Stimulated activated CD8-positive, alpha-beta memory T cell treated with anti-CD3 and anti-CD28 coated beads, Interleukin-15, amount 100 ng/mL, for 48 hours (primary cell): ENCODE results near the gene EPN1.

ENCODE experiments used
- DNase-seq, 2 donors: peaks; one replicate each; pipeline ENCODE4 v3.0.0-alpha.2; 2020; ENCODE audit warnings: low read depth in 2 of 2

The EPN1 gene

GRCh38 chr19:55679343-55680257, 4.6 kb downstream of the EPN1 start:
- no peak for DNase-seq

GRCh38 chr19:55680339-55681130, 5.5 kb downstream of the EPN1 start:
- DNase-seq, result no peak

GRCh38 chr19:55681131-55682092, 6.4 kb downstream of the EPN1 start:
- DNase-seq, result no peak

DNA sequence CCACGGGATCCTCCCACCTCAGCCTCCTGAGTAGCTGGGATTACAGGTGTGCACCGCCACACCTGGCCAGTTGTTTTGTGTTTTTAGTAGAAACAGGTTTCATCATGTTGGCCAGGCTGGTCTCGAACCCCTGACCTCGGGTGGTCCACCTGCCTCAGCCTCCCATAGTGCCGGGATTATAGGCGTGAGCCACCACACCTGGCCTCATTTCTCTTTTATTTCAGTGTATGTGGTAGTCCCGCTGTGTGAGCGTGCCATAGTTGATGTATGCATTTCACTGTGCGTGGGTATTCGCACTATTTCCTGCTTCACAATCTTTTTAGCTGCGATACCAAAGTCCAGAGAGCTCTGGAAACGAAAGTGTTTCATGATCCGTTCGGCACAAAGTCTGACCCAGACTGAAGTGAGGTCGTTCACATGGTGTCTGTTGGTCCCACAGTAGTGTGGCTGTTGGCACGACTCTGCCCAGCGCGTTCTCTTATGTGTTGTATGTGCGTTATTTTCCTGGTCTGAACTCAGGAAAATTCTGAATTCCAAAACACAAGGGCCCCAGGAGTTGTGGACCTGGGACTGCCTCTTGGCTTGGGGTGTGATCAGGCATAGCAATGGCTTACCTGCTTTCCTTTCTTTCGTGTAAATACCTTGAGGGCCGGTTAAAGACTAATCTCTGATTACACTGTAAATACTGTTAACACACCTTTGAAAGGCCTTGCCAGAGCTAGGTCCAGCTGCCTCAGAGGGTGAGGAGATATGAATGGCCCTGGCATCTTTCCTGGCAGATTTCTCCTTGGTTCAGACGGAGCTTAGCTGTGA, 8.6 kb downstream of the EPN1 start:
- DNase-seq, result no peak

DNA sequence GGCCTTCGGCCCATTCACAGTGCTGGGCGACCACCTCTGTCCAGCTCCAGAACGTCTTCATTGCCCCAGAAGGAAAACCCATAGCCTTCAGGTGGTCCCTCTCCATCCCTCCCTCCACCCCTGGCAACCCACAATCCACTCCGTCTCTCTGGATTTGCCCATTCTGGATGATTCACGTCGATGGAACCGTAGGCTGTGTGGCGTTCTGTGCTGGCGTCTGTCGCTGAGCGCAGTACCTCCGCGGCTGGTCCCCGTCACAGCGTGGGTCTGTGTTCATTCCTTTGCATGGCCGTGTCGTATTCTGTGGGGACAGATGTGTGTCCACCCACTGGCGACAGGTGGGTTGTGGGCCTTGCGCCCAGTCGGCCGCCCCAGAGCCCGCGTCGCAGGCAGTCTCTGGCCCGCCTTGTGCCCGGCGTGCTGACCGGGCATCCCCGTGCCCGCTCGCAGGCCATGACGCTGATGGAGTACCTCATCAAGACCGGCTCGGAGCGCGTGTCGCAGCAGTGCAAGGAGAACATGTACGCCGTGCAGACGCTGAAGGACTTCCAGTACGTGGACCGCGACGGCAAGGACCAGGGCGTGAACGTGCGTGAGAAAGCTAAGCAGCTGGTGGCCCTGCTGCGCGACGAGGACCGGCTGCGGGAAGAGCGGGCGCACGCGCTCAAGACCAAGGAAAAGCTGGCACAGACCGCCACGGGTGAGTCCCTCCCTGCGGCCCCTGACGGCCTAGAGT, 10.1 kb downstream of the EPN1 start:
- DNase-seq, result no peak

GRCh38 chr19:55685776-55686175, 10.8 kb downstream of the EPN1 start:
- no peak for DNase-seq

DNA sequence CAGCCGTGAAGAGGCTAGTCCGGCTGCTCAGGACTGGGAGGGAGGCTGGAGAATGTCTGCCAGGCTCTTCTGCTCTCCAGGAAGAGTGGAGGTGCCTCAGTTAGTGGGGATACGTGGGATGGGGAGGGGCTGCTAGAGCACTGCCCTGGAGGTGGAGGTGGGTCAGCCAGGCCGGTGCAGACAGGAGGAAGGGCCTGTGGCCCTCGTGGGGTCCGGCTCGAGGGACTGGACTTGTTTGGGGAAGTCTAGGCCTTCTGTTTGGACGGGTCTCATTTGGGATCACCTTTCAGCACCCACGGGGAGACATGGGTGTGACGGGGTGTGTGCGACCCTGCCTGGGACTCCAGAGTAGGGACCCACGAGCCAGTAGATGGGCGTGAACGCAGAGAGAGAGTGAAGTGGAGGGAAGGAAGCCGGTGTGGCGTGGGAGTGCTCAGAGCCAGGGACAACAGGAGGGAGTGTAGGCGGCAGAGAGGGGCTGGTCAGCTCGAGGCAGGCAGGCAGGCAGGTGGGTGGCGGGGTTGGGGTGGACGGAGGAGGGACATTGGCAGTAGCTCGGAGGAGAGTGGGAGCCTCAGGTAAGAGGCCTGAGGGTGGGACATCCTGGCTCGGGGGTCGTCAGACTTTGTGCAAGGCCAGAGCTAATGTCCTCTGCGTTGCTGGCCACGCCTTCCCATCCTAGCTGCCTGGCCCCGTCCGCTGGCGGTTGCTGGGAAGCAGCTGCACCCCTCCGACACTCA, 11.5 kb downstream of the EPN1 start:
- DNase-seq, result no peak

GRCh38 chr19:55687281-55688201, 12.5 kb downstream of the EPN1 start:
- DNase-seq, result no peak

DNA sequence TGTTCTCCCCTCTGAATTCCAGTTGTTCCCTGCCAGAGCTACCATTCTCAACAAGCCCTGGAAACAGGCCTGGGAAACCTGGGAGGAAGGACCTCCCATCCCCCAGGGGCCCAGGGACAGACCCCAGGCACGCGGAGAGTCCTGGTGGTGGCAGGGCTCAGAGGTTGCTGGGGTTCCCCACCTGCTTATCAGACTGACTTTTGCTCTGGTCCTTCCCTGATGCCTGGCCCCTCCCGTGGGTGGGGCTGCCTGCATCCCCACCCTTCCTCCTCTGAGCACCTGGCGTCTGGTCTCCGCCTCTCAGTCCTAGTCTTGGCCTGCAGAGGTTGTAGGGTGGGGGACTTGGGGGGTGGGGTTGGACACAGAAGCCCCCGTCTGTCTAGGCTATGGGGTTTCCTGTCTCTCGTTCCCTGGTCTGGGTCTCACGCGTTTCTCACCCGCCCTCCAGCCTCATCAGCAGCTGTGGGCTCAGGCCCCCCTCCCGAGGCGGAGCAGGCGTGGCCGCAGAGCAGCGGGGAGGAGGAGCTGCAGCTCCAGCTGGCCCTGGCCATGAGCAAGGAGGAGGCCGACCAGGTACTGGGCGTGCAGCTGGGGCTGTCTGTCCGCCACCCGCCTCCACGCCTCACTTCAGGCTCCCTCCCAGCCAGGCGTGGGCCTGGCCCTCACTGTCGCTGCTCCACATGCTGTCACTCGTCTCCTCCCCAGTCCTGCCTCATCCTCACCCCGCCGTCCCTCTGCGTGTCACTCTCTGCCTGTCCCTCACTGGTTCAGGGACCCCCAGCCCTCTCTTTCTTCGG, 13.6 kb downstream of the EPN1 start:
- no peak for DNase-seq

GRCh38 chr19:55689411-55690108, 14.5 kb downstream of the EPN1 start:
- no peak for DNase-seq

- DNase-seq, result no peak
Measured at GRCh38 chr19:55690109-55690768, 15.2 kb downstream of the EPN1 start.

DNA sequence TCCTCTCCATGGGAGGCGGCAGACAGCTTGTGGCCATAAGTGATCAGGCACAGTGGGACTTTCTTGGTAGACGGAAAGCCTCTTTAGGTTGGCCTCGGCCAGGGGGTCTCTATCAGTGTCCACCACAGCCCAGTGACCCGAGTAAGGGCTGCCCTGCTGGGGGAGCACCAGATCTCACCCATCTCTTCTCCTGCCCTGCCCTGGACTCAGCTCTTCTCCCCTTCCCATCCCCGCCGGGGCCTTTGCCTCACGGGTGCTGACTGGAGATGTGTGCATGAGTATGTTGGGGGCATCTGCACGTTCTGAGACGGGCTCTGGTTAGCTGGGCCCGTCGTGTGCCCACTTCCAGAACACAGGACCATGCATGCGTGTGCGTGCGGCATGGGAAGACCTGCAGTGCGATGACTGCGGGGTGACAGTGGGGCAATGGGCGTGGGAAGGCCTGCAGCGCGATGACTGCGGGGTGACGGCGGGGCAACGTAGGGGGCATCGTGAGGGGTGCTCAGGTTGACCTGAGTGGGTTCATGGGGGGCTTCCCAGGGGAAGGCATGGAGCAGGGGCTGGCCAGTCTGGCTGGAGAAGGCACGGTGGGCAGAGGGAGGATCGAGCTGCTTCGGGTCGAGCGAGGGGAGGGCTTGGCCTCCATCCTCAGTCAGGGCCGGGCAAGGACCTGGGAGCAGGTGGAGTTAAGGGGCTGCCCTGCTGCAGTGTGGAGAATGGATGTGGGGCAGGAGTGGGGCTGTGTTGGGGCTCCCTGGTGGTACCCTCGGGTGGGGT, 15.9 kb downstream of the EPN1 start:
- no peak for DNase-seq

- no peak for DNase-seq
Measured at GRCh38 chr19:55691561-55692481, 16.8 kb downstream of the EPN1 start.

GRCh38 chr19:55692681-55693081, 17.7 kb downstream of the EPN1 start:
- no peak for DNase-seq
